ENCODE results near the gene SLFNL1.

SLFNL1 gene

GRCh38 chr1:41020109-41020576 lies 1.4 kb downstream of the SLFNL1 start:
- DNase-seq (ENCODE audit: low read depth in 2 of 2), result no peak

DNA sequence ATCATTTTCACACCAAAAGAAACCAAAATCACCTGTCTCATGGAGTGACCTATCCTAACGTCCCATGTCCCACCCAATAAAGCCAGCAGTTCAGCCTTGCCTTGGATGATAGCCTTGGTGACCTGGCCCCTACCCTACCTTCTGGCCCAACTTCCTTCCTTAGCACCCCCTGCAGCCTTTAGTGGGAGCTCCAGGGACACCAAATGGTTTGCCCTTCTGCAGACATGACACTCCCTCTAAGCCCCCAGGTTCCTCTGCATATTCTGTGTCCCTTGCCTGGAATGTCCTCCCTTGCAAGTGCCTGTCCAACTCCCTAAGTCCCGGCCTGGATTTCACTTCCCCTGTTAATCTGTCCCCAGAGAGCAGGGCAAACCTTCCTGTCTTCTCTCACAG lies 2.2 kb downstream of the SLFNL1 start:
- DNase-seq (ENCODE audit: low read depth in 2 of 2), result no peak

GRCh38 chr1:41018018-41018410 lies 3.5 kb downstream of the SLFNL1 start:
- no peak for DNase-seq (ENCODE audit: low read depth in 2 of 2)

GRCh38 chr1:41017141-41018017 lies 4.1 kb downstream of the SLFNL1 start:
- DNase-seq (ENCODE audit: low read depth in 2 of 2), result no peak

DNA sequence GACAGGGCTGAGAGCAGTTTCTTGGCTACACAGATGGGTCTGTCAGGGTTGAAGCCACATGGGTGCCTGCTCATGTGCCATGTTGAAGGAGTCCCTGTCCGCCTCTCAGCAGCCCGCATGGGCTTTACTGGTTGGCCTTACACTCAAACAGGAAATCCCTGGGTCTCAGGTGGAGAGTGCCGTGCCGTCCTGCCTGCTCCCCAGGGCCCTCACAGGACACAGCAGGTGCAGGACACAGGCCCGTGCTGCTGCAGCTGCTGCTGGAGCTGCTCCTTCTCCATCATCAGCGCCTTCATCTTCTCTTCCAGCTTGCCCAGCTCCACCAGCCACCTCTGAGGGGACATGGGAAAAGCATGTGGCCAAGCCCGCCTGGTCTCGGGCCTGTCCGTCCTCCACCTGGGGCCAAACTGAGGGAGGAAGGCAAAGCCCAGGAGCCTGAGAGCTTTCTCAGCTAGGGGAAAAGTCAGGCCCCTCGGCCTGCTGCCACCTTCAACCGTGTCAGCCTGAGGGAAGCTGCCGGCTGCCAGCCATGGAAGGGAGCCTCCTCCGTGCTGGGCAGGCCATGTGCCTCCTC lies 5.5 kb downstream of the SLFNL1 start:
- DNase-seq (ENCODE audit: low read depth in 2 of 2), result no peak

DNA sequence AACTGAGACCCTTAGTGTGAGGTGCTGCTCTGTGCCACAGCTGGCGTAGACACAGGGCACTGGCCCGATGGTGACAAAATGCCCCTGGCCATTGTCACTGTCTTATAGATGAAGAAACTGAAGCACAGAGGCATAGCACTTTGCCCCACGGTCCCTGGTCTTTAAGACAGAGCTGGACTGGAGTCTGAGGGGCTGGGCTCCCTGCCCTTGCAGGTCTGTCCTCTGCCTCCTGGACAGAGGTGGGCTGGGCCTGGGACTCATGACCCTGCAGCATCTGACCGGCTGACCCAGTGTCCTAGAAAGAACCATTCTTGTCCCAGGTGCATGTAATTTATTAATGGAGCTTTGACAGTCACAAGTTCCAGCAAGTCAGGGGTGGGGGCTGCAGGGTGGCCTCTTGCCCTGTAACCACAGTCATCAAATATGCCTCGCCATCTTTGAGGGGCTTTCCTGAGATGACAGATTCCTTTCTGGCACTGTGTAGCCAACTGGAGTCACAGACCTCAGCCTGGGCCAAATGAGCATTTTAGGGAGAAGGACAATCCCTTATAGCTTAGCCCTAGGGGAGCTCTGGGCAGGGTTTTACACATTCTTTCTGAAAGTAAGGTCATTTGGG lies 6.1 kb downstream of the SLFNL1 start:
- no peak for DNase-seq (ENCODE audit: low read depth in 2 of 2)

DNA sequence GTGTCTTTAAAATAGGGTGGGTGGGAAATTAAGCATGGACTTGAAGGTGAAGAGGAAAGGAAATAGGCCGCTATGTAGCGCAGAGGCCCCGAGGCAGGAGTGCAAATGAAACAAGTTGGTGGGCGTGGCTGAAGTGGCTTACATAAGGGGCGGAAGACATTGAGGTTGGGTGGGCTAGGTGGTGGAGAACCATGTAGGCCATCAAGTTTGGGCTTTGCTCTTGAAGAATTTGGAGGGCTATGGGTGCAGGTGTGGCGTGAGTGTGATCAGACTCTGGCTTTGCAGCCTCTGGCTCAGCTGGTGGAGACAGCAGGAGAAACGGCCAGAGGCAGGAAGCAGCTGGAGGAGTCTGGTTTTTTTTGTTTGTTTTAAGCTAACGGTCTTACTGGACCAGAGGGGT lies 6.7 kb downstream of the SLFNL1 start:
- no peak for DNase-seq (ENCODE audit: low read depth in 2 of 2)

- DNase-seq (ENCODE audit: low read depth in 2 of 2), result no peak
These were observed 7.7 kb downstream of the SLFNL1 start for GRCh38 chr1:41013796-41014195.

- no peak for DNase-seq (ENCODE audit: low read depth in 2 of 2)
These were observed 8.5 kb downstream of the SLFNL1 start for GRCh38 chr1:41013024-41013423.

DNA sequence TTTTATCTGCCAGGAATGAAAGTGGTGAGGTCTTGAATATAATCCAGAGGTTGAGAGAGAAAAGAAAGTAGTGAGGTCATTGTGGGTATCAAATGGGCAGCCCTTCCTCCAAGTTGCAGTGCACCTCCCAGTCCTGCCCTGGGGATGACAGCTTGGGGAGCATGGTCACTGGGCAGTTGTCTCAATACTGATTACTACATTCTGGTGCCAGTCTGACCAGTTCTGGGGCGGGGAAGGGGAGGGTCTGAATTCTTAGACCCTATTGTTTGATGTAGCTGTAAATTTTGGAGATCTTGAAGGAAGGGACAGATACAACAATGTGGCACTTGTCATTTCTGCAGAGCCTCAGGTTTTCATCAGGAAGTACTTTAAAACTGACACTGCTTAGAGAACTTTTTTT lies 11.2 kb downstream of the SLFNL1 start:
- no peak for DNase-seq (ENCODE audit: low read depth in 2 of 2)

GRCh38 chr1:41009466-41009865 lies 12.1 kb downstream of the SLFNL1 start:
- no peak for DNase-seq (ENCODE audit: low read depth in 2 of 2)

DNA sequence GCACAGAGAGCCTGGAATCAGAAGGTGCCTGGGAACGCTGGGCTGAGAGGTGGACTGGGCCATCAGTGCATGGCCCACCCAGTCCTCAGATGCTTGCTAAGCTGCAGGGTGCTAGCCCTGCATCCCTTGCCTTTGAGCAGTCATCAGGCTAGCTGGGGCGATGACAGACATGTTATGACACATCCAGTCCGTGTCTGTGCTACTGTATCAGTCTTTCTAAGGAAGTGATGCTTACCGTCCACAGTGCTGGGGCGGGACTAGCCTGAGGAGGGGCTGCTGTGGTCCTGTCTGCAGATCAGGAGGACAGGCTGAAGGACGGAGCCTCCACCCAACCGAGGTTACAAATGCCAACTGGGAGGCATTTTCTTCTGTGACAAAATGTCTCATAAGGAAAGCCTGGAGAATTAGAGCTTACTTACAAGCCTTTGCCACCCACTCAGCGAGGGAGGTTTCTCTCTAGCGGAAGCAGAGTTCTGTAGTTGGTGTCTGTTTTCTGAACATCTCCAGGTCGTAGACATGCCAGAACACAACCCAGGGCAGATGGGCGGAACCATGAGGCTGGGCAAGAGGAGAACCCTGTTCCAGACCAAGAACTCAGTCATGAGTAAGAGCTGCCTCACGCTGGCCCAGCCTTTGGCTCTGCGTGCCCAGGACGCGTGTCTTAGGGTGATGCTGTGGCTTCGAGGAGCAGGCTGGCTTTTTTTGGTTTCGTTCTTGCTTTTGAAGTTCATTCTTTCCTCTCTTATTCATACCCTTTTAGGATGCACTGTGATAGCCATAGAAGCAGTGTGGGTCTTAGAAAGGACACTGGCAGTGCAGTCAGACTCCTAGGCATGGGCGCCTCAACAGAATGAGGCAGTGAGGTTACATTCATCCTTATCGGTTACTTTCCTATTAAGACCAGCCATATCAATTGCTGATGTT lies 14.3 kb downstream of the SLFNL1 start:
- no peak for DNase-seq (ENCODE audit: low read depth in 2 of 2)

DNA sequence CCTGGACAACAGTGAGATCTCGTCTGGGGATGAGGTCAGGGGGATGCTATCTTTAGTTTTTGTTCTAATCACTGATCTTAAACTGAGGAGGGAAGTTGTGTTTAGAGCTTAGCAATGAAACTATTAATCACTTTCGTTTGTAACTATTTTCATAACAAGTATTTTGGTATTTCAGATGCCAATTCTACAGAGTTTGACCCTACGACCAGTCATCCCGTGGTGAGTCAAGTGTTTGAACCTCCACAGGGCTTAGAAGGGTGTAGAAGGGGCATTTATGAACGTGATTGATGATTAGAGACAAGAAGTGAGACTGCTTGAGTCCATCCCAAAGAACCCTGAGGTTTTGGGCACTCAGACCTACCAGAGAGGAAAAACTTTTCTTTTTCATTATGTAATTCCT lies 15.6 kb downstream of the SLFNL1 start:
- no peak for DNase-seq (ENCODE audit: low read depth in 2 of 2)

DNA sequence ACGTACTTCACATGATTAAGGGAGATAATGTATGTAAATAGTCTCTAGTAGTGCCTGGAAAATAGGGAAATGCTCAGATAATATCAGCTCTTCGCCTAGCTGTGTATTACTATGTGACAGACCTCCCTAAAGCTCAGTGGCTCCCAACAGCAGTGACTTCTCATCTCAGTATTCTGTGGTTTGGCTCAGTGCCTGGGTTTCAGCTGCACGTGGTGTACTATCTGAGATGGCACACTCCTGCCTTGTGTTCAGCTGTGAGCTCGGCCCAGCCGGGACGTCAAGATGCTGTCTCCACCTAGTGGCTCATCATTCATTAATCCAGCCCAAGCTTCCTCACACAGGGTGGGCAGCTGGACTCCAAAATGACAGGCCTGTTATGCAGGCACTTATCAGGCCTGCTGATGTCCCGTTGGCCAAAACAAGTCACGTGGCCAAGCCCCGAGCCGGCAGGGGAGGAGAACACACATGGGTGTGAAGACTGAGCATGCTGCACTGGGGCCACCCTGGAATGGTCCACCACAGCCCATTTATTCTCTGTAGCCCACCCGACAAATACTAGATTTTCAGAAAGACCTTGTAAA lies 17.8 kb downstream of the SLFNL1 start:
- peak; percentile 53 to 66 for DNase-seq (ENCODE audit: low read depth in 2 of 2)

GRCh38 chr1:41003127-41003639 lies 18.3 kb downstream of the SLFNL1 start:
- no peak for DNase-seq (ENCODE audit: low read depth in 2 of 2)

- no peak for DNase-seq (ENCODE audit: low read depth in 2 of 2)
These were observed 22.9 kb downstream of the SLFNL1 start for GRCh38 chr1:40998668-40999067.

DNA sequence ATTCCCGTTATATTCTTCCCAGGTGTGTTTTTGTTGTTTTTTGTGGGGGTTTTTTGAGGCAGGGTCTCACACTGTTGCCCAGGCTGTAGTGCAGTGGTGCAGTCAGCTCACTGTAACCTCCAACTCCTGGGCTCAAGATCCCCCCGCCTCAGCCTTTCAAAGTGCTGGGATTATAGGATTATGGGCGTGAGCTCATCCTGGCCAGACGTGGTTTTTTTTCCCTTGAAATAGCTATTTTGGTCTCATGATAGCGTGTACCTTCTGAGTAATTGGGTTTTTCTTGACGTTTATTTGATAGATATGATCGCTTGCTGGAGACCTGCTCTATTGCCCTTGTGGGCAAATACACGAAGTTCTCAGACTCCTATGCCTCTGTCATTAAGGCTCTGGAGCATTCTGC lies 24.4 kb downstream of the SLFNL1 start:
- no peak for DNase-seq (ENCODE audit: low read depth in 2 of 2)

- no peak for DNase-seq (ENCODE audit: low read depth in 2 of 2)
These were observed 32.5 kb downstream of the SLFNL1 start for GRCh38 chr1:40989066-40989465.

DNA sequence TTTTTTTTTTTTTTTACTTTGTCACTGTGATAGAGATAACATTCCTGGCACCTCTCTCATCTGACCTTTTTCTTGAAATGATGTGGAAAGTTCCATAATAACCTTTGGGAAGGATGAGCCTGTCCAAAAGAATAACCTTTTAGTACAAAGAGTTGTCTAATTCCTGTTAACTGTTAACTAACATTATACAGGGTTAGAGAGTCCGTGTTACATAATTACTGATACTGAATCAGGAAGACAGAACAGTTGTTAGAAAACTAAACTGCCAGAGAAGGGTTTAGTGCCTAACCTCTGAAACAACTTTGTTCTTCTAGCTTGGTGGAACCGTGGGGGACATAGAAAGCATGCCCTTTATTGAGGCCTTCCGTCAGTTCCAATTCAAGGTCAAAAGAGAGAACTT lies 33.2 kb downstream of the SLFNL1 start:
- no peak for DNase-seq (ENCODE audit: low read depth in 2 of 2)

GRCh38 chr1:40987439-40988276 lies 33.9 kb downstream of the SLFNL1 start:
- no peak for DNase-seq (ENCODE audit: low read depth in 2 of 2)

Data from stimulated activated CD4-positive, alpha-beta T cell treated with anti-CD3 and anti-CD28 coated beads, Interleukin-1b, Interleukin-23, amount 100 ng/mL, for 1 hour (primary cell).